ENCODE results near the gene TMPRSS6. TPM values are rescaled to one million over a fixed set of nuclear protein-coding genes. Genes with fewer than 3 reads are reported as not detected.

TMPRSS6 gene
- total and polyA plus RNA-seq, 2 of the 13 experiments (the other 11 are each of a cell fraction or from before 2014, with no cell fraction given): 4.2 to 4.8 TPM

GRCh38 chr22:37137131-37137530 is 27.6 kb upstream of the TMPRSS6 start (continued):
- TF ChIP-seq TEAD3 (CRISPR knock-in tag; optimal IDR thresholded peaks at IDR 0.05; ENCODE audit: borderline replicate concordance) (no peak), IRX3 (CRISPR knock-in tag; IDR thresholded peaks at IDR 0.05; ENCODE audit: borderline replicate concordance, low read depth) (no peak), MYPOP (CRISPR knock-in tag; IDR thresholded peaks at IDR 0.05) (no peak), ZNF550 (CRISPR knock-in tag; IDR thresholded peaks at IDR 0.05; ENCODE audit: borderline replicate concordance) (no peak), ZNF761 (CRISPR knock-in tag; conservative IDR thresholded peaks at IDR 0.05) (no peak), WIZ (CRISPR knock-in tag; IDR thresholded peaks at IDR 0.05) (no peak), MTERF4 (CRISPR knock-in tag; IDR thresholded peaks at IDR 0.05) (no peak), ATF3 (CRISPR knock-in tag; IDR thresholded peaks at IDR 0.05) (no peak), ZNF44 (CRISPR knock-in tag; IDR thresholded peaks at IDR 0.05) (no peak), ZBTB14 (CRISPR knock-in tag; IDR thresholded peaks at IDR 0.05) (no peak)

GRCh38 chr22:37135023-37135422 is 25.5 kb upstream of the TMPRSS6 start:
- intact Hi-C loops (cut with micrococcal nuclease; ENCODE audit: unreplicated experiment): no loop called here
- Histone ChIP-seq H4K20me1 (ENCODE audit: insufficient read depth, low read length) (no peaks in the 10 kb centered on the region), H3K27ac (ENCODE audit: extremely low read length, insufficient read depth, low read length) (no peak overlapping the region), H3K36me3 (replicated peaks in 1 of 2; ENCODE audit: control insufficient read depth in 1 of 2, insufficient read depth in 2 of 2, low read length in 2 of 2) (no peaks in the 10 kb centered on the region), H3K27me3 (ENCODE audit: control insufficient read depth in 1 of 2, insufficient read depth in 2 of 2, low read length in 2 of 2) (peaks cover 7 to 28% of the 10 kb centered on the region in 2 experiments; a peak in 4 of 5 replicates), H3K9ac (ENCODE audit: insufficient read depth, low read depth, low read length) (no peak overlapping the region), H3K79me2 (ENCODE audit: insufficient read depth, low read length) (no peaks in the 10 kb centered on the region), H3K4me3 (replicated peaks in 1 of 3; ENCODE audit: insufficient read depth in 1 of 3, low read depth in 2 of 3, low read length in 3 of 3) (no peak overlapping the region), H3K4me2 (ENCODE audit: low read depth, low read length) (no peak overlapping the region), H3K9me3 (ENCODE audit: low read length) (no peaks in the 10 kb centered on the region), H3K4me1 (ENCODE audit: insufficient read depth, low read length) (0 out of 2 replicates have a peak, but pooled peaks cover 9% of the 10 kb centered on the region), H2AFZ (ENCODE audit: low read length) (no peak overlapping the region)
- no peak for ATAC-seq
- in situ Hi-C loops (cut with HindIII; ENCODE audit: extremely low pct_ligation_motif_present, low pct_unique_long_range_greater_than_20kb): no loop called here
- ChIA-PET POLR2A (no interaction called here), CTCF (ENCODE audit: low intra/inter-chr PET ratio, low total read pairs) (no interaction called here)
- 46% methylated on average over 8 of the region's 12 CpGs for WGBS (ENCODE audit: low lambda C conversion rate)
- FAIRE-seq: no peak
- no peak for DNase-seq (ENCODE audit: low spot score)
- no TSS peak for BruUV-seq (replicated peaks)
- TF ChIP-seq ZFP41 (CRISPR knock-in tag; IDR thresholded peaks at IDR 0.05; ENCODE audit: borderline replicate concordance): no peak
- TF ChIP-seq TRIM24 (CRISPR knock-in tag; IDR thresholded peaks at IDR 0.05): no peak
- TF ChIP-seq ZNF609 (CRISPR knock-in tag; IDR thresholded peaks at IDR 0.05; ENCODE audit: borderline replicate concordance): no peak
- TF ChIP-seq NR2F2 (IDR thresholded peaks at IDR 0.05; ENCODE audit: borderline replicate concordance, low read depth): no peak
- no peak for TF ChIP-seq NCOA5 (CRISPR knock-in tag; IDR thresholded peaks at IDR 0.05)
- no peak for TF ChIP-seq SIX4 (CRISPR knock-in tag; IDR thresholded peaks at IDR 0.05)
